NB4 (cell line): ENCODE measurements around the gene TMEM201.

ENCODE experiments used
- POLR2A ChIP-seq: IDR thresholded peaks from 2 replicates; pipeline ENCODE4 v1.6.1; 2011; ENCODE audit warnings: mild to moderate bottlenecking; ENCODE audit not compliant: insufficient read length; ENCODE audit errors: extremely low read depth
- TF ChIP-seq, protein P1 (sequence below): IDR thresholded peaks from 2 replicates; pipeline ENCODE4 v1.6.1; 2011; ENCODE audit warnings: low read depth, low read length
- TF ChIP-seq, protein P2 (sequence below): IDR thresholded peaks from one replicate; pipeline ENCODE4 v1.5.1; 2012; ENCODE audit warnings: low read depth, low read length

DNA sequence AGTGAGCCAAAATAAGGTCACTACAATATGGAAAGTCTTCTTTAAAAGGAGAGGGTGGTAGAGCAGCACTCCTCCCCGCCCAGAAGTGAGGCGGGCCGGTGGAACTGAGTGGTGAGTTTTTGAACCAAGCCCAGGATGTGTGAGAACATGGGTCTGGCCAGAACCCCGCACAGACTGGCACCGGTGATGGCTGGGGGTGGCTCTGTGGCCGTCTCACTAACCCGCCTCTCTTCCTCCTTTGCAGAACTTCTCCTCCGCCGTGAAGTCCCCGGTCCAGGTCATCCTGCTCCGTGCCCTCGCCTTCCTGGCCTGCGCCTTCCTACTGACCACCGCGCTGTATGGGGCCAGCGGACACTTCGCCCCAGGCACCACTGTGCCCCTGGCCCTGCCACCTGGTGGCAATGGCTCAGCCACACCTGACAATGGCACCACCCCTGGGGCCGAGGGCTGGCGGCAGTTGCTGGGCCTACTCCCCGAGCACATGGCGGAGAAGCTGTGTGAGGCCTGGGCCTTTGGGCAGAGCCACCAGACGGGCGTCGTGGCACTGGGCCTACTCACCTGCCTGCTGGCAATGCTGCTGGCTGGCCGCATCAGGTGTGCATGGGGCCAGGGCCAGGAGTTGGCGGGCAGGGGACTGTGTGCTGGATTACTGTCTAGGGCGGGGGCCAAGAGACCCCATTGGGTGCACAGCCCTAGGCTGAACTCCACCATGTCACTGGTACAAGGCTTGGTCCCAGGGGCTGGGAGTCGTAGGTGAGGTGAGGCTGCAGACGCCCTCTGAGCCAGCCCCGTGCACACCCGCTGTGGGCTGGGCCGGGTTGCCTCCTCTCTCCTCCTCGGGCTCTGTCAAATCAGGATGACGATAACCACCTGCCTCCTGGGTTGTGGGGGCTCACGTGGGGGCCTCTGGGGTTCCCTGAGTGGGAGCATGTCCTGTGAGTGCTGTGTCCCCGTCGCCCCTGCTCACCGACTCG is 12.4 kb downstream of the TMEM201 start:
- TF ChIP-seq, protein P1, sequence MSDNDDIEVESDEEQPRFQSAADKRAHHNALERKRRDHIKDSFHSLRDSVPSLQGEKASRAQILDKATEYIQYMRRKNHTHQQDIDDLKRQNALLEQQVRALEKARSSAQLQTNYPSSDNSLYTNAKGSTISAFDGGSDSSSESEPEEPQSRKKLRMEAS: no peak
- TF ChIP-seq, protein P2, sequence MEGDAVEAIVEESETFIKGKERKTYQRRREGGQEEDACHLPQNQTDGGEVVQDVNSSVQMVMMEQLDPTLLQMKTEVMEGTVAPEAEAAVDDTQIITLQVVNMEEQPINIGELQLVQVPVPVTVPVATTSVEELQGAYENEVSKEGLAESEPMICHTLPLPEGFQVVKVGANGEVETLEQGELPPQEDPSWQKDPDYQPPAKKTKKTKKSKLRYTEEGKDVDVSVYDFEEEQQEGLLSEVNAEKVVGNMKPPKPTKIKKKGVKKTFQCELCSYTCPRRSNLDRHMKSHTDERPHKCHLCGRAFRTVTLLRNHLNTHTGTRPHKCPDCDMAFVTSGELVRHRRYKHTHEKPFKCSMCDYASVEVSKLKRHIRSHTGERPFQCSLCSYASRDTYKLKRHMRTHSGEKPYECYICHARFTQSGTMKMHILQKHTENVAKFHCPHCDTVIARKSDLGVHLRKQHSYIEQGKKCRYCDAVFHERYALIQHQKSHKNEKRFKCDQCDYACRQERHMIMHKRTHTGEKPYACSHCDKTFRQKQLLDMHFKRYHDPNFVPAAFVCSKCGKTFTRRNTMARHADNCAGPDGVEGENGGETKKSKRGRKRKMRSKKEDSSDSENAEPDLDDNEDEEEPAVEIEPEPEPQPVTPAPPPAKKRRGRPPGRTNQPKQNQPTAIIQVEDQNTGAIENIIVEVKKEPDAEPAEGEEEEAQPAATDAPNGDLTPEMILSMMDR: no peak
- TF ChIP-seq POLR2A: no peak
